Measurements from ENCODE around the gene CYP27C1. TPM values are rescaled to one million over a fixed set of nuclear protein-coding genes. Genes with fewer than 3 reads are reported as not detected.

CYP27C1 gene
- total RNA-seq, 1 experiment from 2014 or later = not detected

GRCh38 chr2:127149384-127149783 lies 70.7 kb downstream of the CYP27C1 start:
- CTCF ChIA-PET = no interaction called here
- H3K9me3 ChIP-seq (ENCODE audit: control insufficient read depth in 1 of 2, insufficient read depth in 1 of 2, low read depth in 1 of 2, low read length in 2 of 2) = no peaks in the 10 kb centered on the region
- no peaks in the 10 kb centered on the region for H4K20me1 ChIP-seq (ENCODE audit: insufficient read depth)
- ATAC-seq (no peak), DNase-seq (ENCODE audit: low read depth, low spot score) (no peak)
- no peaks in the 10 kb centered on the region for H3K79me2 ChIP-seq (ENCODE audit: insufficient read depth, low read length)
- no peak overlapping the region for H2AFZ ChIP-seq (ENCODE audit: low read depth, low read length, poor library complexity, severe bottlenecking)
- H3K4me2 ChIP-seq (ENCODE audit: low read length) = no peak overlapping the region
- intact Hi-C loops (cut with micrococcal nuclease) = no loop called here
- peaks cover 3 to 21% of the 10 kb centered on the region in 2 experiments; a peak in 2 of 4 replicates for H3K4me1 ChIP-seq (ENCODE audit: control insufficient read depth in 1 of 2, insufficient read depth in 2 of 2, low read length in 2 of 2)
- no peak overlapping the region for H3K4me3 ChIP-seq (replicated peaks in 1 of 2; ENCODE audit: low read depth in 1 of 2, low read length in 2 of 2)
- RAD21 ChIA-PET (ENCODE audit: low non-redundant PET in 1 of 2, low total read pairs in 2 of 2, uncharacterized antibody in 2 of 2, unreplicated experiment in 2 of 2) = no interaction called here
- no peaks in the 10 kb centered on the region for H3K36me3 ChIP-seq (ENCODE audit: control insufficient read depth in 1 of 2, insufficient read depth in 2 of 2, low read length in 2 of 2)
- POLR2A ChIA-PET = no interaction called here
- H3K9ac ChIP-seq (ENCODE audit: low read length) = no peak overlapping the region
- BruUV-seq (replicated peaks) = no TSS peak
- no peaks in the 10 kb centered on the region for H3K27me3 ChIP-seq (ENCODE audit: insufficient read depth, low read length)
- H3K27ac ChIP-seq (ENCODE audit: low read depth, low read length) = no peak overlapping the region
- H3K9me2 ChIP-seq (ENCODE audit: insufficient read depth) = no peaks in the 10 kb centered on the region
- TF ChIP-seq SIN3A (IDR thresholded peaks at IDR 0.05; ENCODE audit: low read depth) (no peak), ATF3 (IDR thresholded peaks at IDR 0.05) (no peak), EZH2phosphoT487 (IDR thresholded peaks at IDR 0.05; ENCODE audit: borderline replicate concordance) (no peak), CTCF (IDR thresholded peaks at IDR 0.05 in 2 of 3, conservative IDR thresholded peaks at IDR 0.05 in 1 of 3; ENCODE audit: borderline replicate concordance in 1 of 3, insufficient read depth in 1 of 3, low read depth in 2 of 3, low read length in 2 of 3) (no peak)

- H2AFZ ChIP-seq (ENCODE audit: low read depth, low read length, poor library complexity, severe bottlenecking) = no peak overlapping the region
- no TSS peak for BruUV-seq (replicated peaks)
- ChIA-PET CTCF (no interaction called here), POLR2A (no interaction called here), RAD21 (ENCODE audit: low non-redundant PET in 1 of 2, low total read pairs in 2 of 2, uncharacterized antibody in 2 of 2, unreplicated experiment in 2 of 2) (no interaction called here)
- H3K4me3 ChIP-seq (replicated peaks in 1 of 2; ENCODE audit: low read depth in 1 of 2, low read length in 2 of 2) = no peak overlapping the region
- H3K4me1 ChIP-seq (ENCODE audit: control insufficient read depth in 1 of 2, insufficient read depth in 2 of 2, low read length in 2 of 2) = peaks cover 0 to 12% of the 10 kb centered on the region in 2 experiments; a peak in 2 of 4 replicates
- DNase-seq (ENCODE audit: low read depth, low spot score) (no peak), ATAC-seq (no peak)
- H4K20me1 ChIP-seq (ENCODE audit: insufficient read depth) = no peaks in the 10 kb centered on the region
- no peak overlapping the region for H3K9ac ChIP-seq (ENCODE audit: low read length)
- H3K36me3 ChIP-seq (ENCODE audit: control insufficient read depth in 1 of 2, insufficient read depth in 2 of 2, low read length in 2 of 2) = no peaks in the 10 kb centered on the region
- H3K9me3 ChIP-seq (ENCODE audit: control insufficient read depth in 1 of 2, insufficient read depth in 1 of 2, low read depth in 1 of 2, low read length in 2 of 2) = no peaks in the 10 kb centered on the region
- no peaks in the 10 kb centered on the region for H3K79me2 ChIP-seq (ENCODE audit: insufficient read depth, low read length)
- H3K9me2 ChIP-seq (ENCODE audit: insufficient read depth) = no peaks in the 10 kb centered on the region
- no peak overlapping the region for H3K4me2 ChIP-seq (ENCODE audit: low read length)
- no peaks in the 10 kb centered on the region for H3K27me3 ChIP-seq (ENCODE audit: insufficient read depth, low read length)
- intact Hi-C loops (cut with micrococcal nuclease) = no loop called here
- H3K27ac ChIP-seq (ENCODE audit: low read depth, low read length) = no peak overlapping the region
- TF ChIP-seq EZH2 (IDR thresholded peaks at IDR 0.05) (no peak), ZNF274 (IDR thresholded peaks at IDR 0.05; ENCODE audit: low read depth, low read length) (no peak), EGR1 (IDR thresholded peaks at IDR 0.05; ENCODE audit: low read depth) (no peak), EZH2phosphoT487 (IDR thresholded peaks at IDR 0.05; ENCODE audit: borderline replicate concordance) (no peak), TCF7L2 (IDR thresholded peaks at IDR 0.05; ENCODE audit: borderline replicate concordance, extremely low read depth, insufficient read depth, insufficient read length) (no peak), ELF1 (IDR thresholded peaks at IDR 0.05; ENCODE audit: borderline replicate concordance, low read depth) (no peak), ZBTB33 (IDR thresholded peaks at IDR 0.05; ENCODE audit: extremely low read depth, insufficient replicate concordance, low read length) (no peak), MAX (IDR thresholded peaks at IDR 0.05) (no peak), SIN3A (IDR thresholded peaks at IDR 0.05; ENCODE audit: low read depth) (no peak), FOSL1 (IDR thresholded peaks at IDR 0.05; ENCODE audit: low read depth) (no peak), ATF3 (IDR thresholded peaks at IDR 0.05) (no peak), ZFX (IDR thresholded peaks at IDR 0.05) (no peak), YY1 (IDR thresholded peaks at IDR 0.05; ENCODE audit: extremely low read depth, insufficient replicate concordance, low read depth, low read length) (no peak), CEBPB (IDR thresholded peaks at IDR 0.05; ENCODE audit: low read depth) (no peak)
Observed at GRCh38 chr2:127146820-127147502, 73.1 kb downstream of the CYP27C1 start.
